NOMO-1 treated with dmso at 0.1 percent for 144 hours (cell line): ENCODE data around the gene IL18R1.

ENCODE experiments used
- DNase-seq: peaks from one replicate; lab custom pipeline; 2025; ENCODE audit not compliant: unreplicated experiment; lab: John Stamatoyannopoulos, UW

The IL18R1 gene

DNA sequence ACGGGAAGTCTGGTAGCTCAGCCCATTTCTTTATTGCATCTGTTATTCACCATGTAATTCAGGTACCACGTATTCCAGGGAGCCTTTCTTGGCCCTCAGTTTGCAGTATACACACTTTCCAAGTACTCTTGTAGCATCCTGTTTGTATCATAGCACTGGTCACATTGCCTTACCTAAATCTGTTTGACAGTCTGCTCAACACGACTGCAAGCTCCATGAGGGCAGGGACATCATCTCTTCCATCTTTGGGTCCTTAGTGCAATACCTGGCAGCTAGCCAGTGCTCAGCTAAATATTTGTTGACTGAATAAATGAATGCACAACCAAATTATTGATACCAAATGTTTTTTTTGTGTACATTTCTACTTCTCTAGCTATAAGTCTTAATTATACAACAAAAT is 11.2 kb upstream of the IL18R1 start:
- DNase-seq: no peak

DNA sequence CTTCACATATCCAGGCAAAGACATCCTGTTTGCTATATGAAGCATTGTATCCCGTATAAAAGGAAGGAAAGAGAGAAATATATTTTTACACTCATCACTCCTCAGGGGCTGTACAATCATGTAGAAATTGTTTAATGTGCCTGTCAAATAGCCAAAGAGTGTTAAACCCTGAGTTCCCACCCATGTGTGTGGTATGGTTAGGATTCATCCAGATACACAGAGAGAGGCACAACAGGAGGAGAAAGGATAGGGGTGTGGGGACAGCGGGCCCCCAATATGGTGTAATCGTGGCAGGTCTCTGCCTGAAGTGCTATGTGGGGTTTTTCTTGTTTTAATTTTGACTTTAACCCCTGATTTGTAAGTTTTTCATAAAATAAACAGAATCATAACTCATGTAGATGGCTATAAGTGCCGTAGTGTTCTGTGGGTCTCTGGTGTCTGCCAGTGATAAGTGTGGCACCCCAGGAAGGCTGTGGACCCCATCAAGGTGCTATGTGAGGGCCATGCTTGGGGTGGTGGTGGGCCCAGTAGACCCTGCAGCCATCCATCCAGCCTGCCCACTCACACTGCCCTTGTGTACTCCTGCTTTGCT is 10.2 kb upstream of the IL18R1 start:
- no peak for DNase-seq

- no peak for DNase-seq
These were observed 9.0 kb upstream of the IL18R1 start for GRCh38 chr2:102346381-102347130.

DNA sequence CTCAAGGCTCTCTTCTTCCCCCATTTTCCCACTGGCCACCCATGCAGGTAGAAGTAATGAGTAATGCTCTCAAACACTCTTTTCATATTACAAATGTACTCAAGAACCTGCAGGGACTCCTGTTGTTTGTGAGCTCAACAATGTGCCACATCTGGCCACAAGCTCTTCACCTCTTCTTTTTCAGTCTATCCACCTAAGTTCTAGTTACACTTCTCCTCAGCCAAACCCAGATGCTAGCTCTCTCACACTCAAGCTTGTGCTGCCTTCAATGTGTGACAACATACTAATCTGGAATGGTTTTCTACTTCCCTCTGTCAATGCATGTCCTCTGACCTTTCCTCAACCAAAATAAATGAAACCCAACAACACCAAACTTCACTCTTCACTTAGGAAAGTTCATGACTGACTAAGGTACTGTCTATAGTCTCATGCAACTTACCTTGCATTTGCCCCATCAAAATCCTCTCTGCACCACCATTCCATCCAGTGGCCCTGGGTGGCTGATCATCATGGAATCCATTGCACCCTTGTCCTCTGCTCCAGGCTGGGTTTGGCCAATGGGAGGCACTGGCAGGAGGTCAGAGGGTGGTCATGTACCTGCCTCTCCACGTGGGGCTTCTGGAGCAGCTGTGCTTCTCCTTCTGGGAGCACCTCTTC is 5.3 kb upstream of the IL18R1 start:
- DNase-seq: no peak

DNA sequence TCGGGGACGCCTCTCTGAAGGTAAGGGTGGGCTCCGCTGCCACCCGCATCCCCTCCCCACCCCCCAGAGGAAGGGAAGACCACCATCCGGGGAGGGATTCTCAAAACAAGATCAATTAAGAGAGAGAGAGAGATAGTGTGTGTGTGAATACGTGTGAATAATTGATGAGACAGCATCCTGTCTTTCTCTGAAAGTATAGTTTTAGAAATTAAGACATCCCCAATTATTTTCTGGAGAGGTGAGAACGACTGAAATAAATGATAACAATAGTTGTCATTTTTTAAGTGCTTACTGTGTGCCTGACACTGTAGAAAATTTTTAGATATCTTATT is 751 bp downstream of the IL18R1 start:
- DNase-seq: no peak

- DNase-seq: no peak
These were observed 1.1 kb downstream of the IL18R1 start for GRCh38 chr2:102356741-102357140.

DNA sequence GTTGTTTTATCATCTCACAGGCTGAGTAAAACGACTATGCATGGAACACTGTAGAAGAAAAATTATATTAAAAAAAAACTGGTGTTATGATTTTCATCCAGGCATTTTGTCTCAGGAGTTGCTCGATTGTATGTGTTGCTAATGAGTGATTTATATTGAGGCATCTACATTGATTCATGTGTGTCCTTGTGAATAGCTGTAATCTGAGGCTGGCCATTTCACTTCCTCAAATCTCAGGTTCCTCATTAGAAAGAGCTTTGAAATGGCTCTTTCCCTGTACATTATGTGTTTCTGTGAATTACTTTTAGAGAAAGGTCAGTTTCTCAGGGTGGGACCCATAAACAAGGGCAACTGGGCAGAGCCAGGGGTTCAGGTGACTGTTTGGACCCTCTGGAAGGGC is 2.3 kb downstream of the IL18R1 start:
- peak; percentile 18 for DNase-seq

- no peak for DNase-seq
These were observed 2.9 kb downstream of the IL18R1 start for GRCh38 chr2:102358496-102358895.

- DNase-seq: no peak
These were observed 3.9 kb downstream of the IL18R1 start for GRCh38 chr2:102359527-102359926.

GRCh38 chr2:102361632-102362241 is 6.1 kb downstream of the IL18R1 start:
- no peak for DNase-seq

- DNase-seq: no peak
These were observed 10.2 kb downstream of the IL18R1 start for GRCh38 chr2:102365763-102366162.

- peak; percentile 18 for DNase-seq
These were observed 11.0 kb downstream of the IL18R1 start for GRCh38 chr2:102366406-102367112.

GRCh38 chr2:102367331-102367971 is 11.9 kb downstream of the IL18R1 start:
- no peak for DNase-seq

- DNase-seq: no peak
These were observed 13.0 kb downstream of the IL18R1 start for GRCh38 chr2:102368461-102369109.

- no peak for DNase-seq
These were observed 14.3 kb downstream of the IL18R1 start for GRCh38 chr2:102369866-102370265.

DNA sequence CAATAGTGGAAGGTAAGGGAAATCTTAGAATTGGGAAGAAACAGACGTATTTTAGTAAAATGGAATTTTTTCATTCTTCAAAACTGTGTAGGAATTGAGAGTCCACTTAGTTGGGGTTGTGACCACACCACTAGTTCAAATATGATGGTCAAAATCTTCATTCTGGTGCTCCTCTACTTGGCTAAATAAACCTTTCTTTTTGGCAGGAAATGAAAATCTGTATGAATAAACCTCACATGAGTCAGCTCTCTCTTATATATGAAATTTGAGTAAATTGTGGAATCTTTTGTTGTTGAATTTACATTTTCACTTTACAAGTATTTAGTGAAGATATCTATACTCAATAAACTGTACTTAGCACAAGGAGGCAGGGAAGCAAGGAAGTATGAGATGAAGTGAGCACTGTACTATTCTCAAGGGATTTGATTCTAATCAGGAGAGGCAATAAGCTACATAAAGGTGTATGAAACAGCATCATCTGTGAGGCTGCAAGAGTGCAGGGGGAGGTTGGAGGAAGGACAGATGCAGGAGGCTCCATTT is 20.5 kb downstream of the IL18R1 start:
- DNase-seq: no peak

DNA sequence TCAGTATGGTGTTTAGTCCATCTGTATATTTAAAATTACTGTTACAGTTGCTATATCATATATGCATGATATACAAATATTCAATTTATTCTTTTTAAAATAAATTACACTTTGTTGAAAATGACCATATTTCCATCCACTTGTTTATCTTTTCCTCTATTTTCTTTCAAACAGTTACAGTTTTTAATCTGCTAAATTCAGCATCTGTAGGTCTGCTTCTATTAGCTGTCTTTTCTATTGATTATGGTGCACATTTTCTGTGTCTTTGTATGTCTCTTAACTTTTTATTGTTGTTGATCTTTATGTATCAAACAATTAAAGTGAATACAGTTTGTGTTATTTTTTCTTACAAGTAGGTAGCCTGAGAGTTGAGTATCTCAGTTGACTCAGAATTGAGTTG is 28.1 kb downstream of the IL18R1 start:
- no peak for DNase-seq

DNA sequence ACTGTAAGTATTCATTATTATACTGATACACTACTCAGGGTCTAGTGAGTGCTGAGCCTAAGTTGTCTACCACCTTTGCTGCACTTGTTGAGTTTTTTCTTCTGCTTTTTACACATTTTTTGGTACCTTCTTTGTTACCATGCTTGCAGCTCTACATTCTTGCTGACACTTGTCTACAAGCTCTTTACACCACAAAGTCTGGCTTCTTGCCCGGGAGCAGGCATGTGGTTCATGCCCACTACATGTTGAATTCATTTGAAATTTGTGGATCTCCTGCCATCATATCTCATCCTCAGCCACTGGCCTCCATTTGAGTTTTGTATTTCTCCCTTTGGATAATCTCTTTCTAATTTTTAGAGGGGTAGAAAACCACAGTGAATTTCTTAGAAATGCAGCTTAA is 29.9 kb downstream of the IL18R1 start:
- no peak for DNase-seq

- no peak for DNase-seq
These were observed 30.4 kb downstream of the IL18R1 start for GRCh38 chr2:102386004-102386403.

GRCh38 chr2:102386867-102387541 is 31.4 kb downstream of the IL18R1 start:
- DNase-seq: no peak
